ENCODE results near the gene SEMA4C. TPM values are rescaled to one million over a fixed set of nuclear protein-coding genes. Genes with fewer than 3 reads are reported as not detected.

Gene SEMA4C
- polyA plus RNA-seq, 2 of the 4 experiments (the other 2 are of a cell fraction), result 11.0 to 14.4 TPM

DNA sequence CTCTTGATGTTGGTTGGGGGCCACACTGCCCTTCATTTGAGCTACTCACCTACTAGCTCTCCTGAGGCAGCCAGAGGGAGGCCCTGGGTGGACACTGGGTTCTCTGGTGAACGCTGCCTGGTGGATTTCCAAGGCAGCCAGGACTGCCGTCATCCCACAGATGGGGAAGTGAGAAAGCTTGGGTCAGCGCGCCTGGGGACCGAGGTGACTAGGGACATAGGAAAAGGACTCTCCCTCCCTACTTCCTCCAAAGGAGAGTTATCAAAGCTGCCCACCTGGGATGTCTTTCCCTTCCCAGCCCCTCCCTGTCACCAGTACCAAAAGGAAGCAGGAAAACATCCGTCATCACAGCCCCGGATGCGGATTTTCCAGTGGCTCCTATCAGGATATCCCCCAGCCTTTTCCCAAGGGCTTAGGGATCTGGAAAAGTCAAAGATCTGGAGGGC lies 3.8 kb upstream of the SEMA4C start:
- ChIA-PET CTCF (interaction anchor here (0.7 to 2.7 kb wide), 8 partner anchors 8 to 77 kb away, joined by 3 to 16 read pairs (median 4); partner anchors contain the start of gene ANKRD39), POLR2A (no interaction called here)
- H3K9me3 ChIP-seq, result no peaks in the 10 kb centered on the region
- no peak for FAIRE-seq
- peaks cover 7% of the 10 kb centered on the region for H3K4me1 ChIP-seq
- 95% methylated on average over 8 of the region's 8 CpGs for WGBS (ENCODE audit: missing lambda C conversion rate)
- TF ChIP-seq ZNF302 (CRISPR knock-in tag; IDR thresholded peaks at IDR 0.05), result no peak
- no peak for TF ChIP-seq TP53 (CRISPR knock-in tag; IDR thresholded peaks at IDR 0.05)
- no peak for TF ChIP-seq RNF2 (IDR thresholded peaks at IDR 0.05; ENCODE audit: borderline replicate concordance, low read depth)
- TF ChIP-seq NPAS2 (CRISPR knock-in tag; IDR thresholded peaks at IDR 0.05; ENCODE audit: borderline replicate concordance), result no peak
- no peak for TF ChIP-seq POLR2A (IDR thresholded peaks at IDR 0.05; ENCODE audit: low read length)
- H3K27ac ChIP-seq, result no peak overlapping the region
- no peak for DNase-seq (ENCODE audit: low read depth in 1 of 2, low spot score in 1 of 2)
- no peak overlapping the region for H3K4me2 ChIP-seq
- H3K4me3 ChIP-seq, result no peak overlapping the region
- ATAC-seq, result no peak

DNA sequence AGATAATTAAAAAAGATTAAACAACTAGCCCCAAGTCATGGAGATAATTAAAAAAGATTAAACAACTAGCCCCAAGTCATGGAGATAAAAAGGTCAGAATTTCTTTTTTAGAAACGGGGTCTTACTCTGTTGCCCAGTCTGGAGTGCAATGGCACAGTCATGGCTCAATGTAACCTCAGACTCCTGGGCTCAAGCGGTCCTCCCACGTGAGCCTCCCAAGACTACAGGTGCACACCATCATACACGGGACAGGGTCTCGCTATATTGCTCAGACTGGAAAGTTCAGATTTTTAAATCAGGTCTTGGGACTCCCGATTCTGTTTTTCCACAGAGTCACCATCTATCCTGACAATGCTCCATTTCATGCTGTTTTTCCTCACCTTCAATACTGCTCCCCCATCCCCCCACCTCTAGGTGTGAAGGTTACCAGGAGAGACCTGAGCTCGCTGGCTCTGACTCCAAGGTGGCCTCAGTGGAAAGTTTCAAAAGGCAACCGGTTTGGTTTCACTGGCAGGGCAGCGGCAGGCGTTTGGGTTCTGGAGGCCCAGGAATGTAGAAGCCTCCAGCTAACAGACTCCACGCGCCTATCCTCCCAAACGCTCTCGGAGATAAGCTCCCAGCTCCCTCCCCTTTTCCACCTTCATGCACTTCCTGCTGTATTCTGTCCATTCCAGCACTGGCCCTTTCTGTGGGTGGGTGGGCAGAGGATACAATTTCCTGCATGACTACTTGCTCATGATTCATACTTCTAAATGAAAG lies 2.9 kb upstream of the SEMA4C start:
- TF ChIP-seq, protein P1, sequence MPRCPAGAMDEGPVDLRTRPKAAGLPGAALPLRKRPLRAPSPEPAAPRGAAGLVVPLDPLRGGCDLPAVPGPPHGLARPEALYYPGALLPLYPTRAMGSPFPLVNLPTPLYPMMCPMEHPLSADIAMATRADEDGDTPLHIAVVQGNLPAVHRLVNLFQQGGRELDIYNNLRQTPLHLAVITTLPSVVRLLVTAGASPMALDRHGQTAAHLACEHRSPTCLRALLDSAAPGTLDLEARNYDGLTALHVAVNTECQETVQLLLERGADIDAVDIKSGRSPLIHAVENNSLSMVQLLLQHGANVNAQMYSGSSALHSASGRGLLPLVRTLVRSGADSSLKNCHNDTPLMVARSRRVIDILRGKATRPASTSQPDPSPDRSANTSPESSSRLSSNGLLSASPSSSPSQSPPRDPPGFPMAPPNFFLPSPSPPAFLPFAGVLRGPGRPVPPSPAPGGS (IDR thresholded peaks at IDR 0.05), result no peak
- TF ChIP-seq EHF (CRISPR knock-in tag; IDR thresholded peaks at IDR 0.05) (no peak), CHD2 (IDR thresholded peaks at IDR 0.05; ENCODE audit: low read length, partially characterized antibody) (no peak)
- H3K4me3 ChIP-seq, result no peak overlapping the region
- WGBS (ENCODE audit: missing lambda C conversion rate), result 85% methylated on average over 14 of the region's 14 CpGs
- DNase-seq (ENCODE audit: low read depth in 1 of 2, low spot score in 1 of 2) (no peak), ATAC-seq (no peak), FAIRE-seq (no peak)
- ChIA-PET POLR2A (no interaction called here), CTCF (interaction anchor here (0.6 to 3.3 kb wide), 7 partner anchors 13 to 78 kb away, joined by 3 to 16 read pairs (median 4); partner anchors contain the start of gene ANKRD39)
- H3K4me2 ChIP-seq, result no peak overlapping the region
- H3K27ac ChIP-seq, result no peak overlapping the region
- peaks cover 7% of the 10 kb centered on the region for H3K4me1 ChIP-seq
- H3K9me3 ChIP-seq, result no peaks in the 10 kb centered on the region

DNA sequence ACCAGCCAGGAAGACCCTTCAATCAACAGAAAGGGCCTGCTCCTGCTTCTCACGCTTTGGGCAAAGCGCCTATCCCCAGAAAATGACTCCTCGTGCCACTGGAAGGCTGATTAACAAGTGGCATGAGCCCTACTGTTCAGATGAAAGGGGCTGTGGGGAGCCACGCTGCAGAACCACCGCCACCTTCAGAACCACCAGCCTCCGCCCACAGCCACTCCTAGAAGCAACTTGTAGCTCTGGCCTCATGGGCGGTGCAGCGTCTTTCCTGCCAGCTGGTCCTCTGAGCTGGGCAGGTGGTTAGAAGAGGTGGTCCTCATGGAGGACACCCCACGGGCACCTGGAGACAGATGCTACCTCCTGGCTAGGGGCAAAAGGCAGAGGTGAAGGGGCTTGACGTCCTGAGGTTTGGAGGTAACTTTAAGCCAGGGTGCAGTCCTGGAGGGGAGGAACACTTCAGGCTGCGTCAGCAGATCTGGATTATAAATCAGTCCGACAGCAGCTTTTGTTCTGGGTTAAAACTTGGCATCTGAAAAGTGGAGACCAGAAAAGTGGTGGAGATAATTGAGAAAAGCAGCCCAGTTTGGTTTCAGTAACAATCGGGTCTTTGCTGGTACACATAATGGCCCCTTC lies 861 bp upstream of the SEMA4C start:
- H3K4me3 ChIP-seq, result peak overlapping the region; percentile 100; the same call in 2 of the 3 replicates
- ChIA-PET POLR2A (no interaction called here), CTCF (interaction anchor here (0.8 to 3.3 kb wide), 5 partner anchors 9 to 80 kb away, joined by 3 to 13 read pairs (median 4); partner anchors contain the start of gene ANKRD39)
- H3K4me1 ChIP-seq, result peaks cover 13% of the 10 kb centered on the region
- DNase-seq (ENCODE audit: low read depth in 1 of 2, low spot score in 1 of 2) (peak in 1 of 2 experiments; percentile 31), ATAC-seq (no peak), FAIRE-seq (no peak)
- H3K27ac ChIP-seq, result peak overlapping the region; percentile 99 to 100; a peak in 5 of 6 replicates
- peak overlapping the region; percentile 90 for H3K4me2 ChIP-seq
- 64% methylated on average over 13 of the region's 13 CpGs for WGBS (ENCODE audit: missing lambda C conversion rate)
- H3K9me3 ChIP-seq, result no peaks in the 10 kb centered on the region
- TF ChIP-seq MAFK (IDR thresholded peaks at IDR 0.05; ENCODE audit: partially characterized antibody), result peak; percentile 51
- no peak for TF ChIP-seq RARB (CRISPR knock-in tag; IDR thresholded peaks at IDR 0.05)

DNA sequence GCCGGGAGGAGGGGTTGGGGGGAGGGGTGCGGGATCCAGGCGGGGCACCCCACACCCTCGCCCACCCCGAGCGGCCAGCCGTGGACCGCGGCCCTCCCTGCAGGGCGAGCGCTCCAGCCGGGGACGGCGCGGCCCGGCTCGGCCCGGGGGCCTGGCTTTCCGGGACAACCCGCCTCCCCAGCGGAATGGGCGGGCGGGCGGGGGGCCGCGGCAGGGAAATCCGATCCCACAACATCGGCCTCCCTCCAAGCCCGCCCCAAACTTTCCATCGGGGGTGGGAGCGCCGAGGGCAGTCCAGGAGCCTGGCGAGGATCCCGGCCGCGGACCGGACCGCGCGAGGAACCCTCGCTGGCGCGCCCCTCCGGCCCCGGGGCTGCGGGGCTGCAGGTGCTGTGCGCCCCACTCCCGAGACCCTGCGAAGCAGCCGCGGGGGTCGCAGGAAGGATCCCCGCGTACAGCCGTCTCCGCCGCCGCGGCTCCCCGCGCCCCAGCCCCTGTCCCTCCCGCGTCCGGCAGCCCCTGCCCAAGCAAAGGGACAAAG lies 529 bp downstream of the SEMA4C start:
- Histone ChIP-seq H3K4me2 (peak overlapping the region; percentile 90), H3K27ac (peak overlapping the region; percentile 99 to 100), H3K4me3 (peak overlapping the region; percentile 100), H3K4me1 (peaks cover 13% of the 10 kb centered on the region), H3K9me3 (no peaks in the 10 kb centered on the region)
- peak; percentile 39 to 50 for ATAC-seq
- POLR2A ChIA-PET, result interaction anchor here (0.6 to 1.5 kb wide), 5 partner anchors 11 to 231 kb away, joined by 3 to 30 read pairs (median 4); partner anchors contain the start of genes ANKRD39, CNNM3 and KANSL3
- no peak for TF ChIP-seq KDM1A (IDR thresholded peaks at IDR 0.05; ENCODE audit: low read depth)
- no peak for FAIRE-seq
- CTCF ChIA-PET, result interaction anchor here (0.6 to 4.2 kb wide), 22 partner anchors 10 to 319 kb away, joined by 3 to 54 read pairs (median 6); partner anchors contain the start of genes ANKRD36 and ANKRD39
- DNase-seq (ENCODE audit: low read depth in 1 of 2, low spot score in 1 of 2), result peak in 1 of 2 experiments; percentile 35
- no CpG with 5 or more reads among the region's 64 CpGs for WGBS (ENCODE audit: missing lambda C conversion rate)
